NT2/D1 (cell line): ENCODE data around the gene TAAR5.

Experiments
- DNase-seq: peaks from one replicate; pipeline ENCODE4 v3.0.0-alpha.2; 2011; ENCODE audit warnings: low read depth, low spot score
- H3K27me3 ChIP-seq: 2 replicates; pipeline ENCODE4 v1.6.0; 2011; ENCODE audit warnings: mild to moderate bottlenecking; ENCODE audit not compliant: insufficient read length, insufficient read depth
- H3K36me3 ChIP-seq: 2 replicates; pipeline ENCODE4 v1.6.1; 2011; ENCODE audit warnings: mild to moderate bottlenecking, low read length, mixed read lengths; ENCODE audit not compliant: insufficient read depth, insufficient read length
- H3K4me1 ChIP-seq: 2 replicates; pipeline ENCODE4 v1.5.1; 2011; ENCODE audit not compliant: insufficient read depth, insufficient read length
- H3K4me3 ChIP-seq: 2 replicates; pipeline ENCODE4 v1.5.1; 2011; ENCODE audit warnings: low read depth; ENCODE audit not compliant: insufficient read length
- H3K9ac ChIP-seq: 2 replicates; pipeline ENCODE4 v1.6.0; 2011; ENCODE audit warnings: low read depth; ENCODE audit not compliant: insufficient read length
- H3K9me3 ChIP-seq: 2 replicates; pipeline ENCODE4 v1.5.1; 2011; ENCODE audit warnings: mild to moderate bottlenecking, low read length; ENCODE audit not compliant: insufficient read depth
- SUZ12 ChIP-seq: IDR thresholded peaks from 2 replicates; pipeline ENCODE4 v1.6.1; 2011; ENCODE audit not compliant: insufficient read length, insufficient read depth; ENCODE audit errors: extremely low read depth
- YY1 ChIP-seq: IDR thresholded peaks from 2 replicates; pipeline ENCODE4 v1.6.1; 2011; ENCODE audit not compliant: insufficient read length, insufficient read depth
- ZNF274 ChIP-seq: IDR thresholded peaks from 2 replicates; pipeline ENCODE4 v1.6.1; 2011; ENCODE audit warnings: mild to moderate bottlenecking, low read depth, low read length

TAAR5 gene

DNA sequence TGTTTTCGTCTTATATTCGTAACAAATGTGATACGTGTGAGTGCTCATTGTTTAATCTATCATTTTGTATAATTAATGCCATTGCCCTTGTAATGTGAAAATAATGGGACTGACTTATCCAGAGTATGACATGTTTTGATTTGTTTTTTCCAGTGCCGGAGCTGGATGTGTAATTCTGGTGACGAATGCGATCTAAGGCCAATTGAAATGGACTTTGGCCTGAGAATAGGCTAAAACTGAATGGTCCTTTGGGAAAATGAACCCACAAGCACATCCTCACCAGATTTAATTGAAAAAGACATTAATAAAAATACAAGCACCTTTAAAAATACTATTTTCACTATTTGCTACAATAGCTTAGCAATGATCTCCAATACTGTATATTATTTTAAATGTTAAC lies 6.7 kb upstream of the TAAR5 start:
- Histone ChIP-seq H3K4me1 (no peaks in the 10 kb centered on the region), H3K4me3 (no peak overlapping the region), H3K9me3 (no peaks in the 10 kb centered on the region), H3K36me3 (no peaks in the 10 kb centered on the region), H3K9ac (no peak overlapping the region), H3K27me3 (no peaks in the 10 kb centered on the region)
- no peak for TF ChIP-seq SUZ12
- no peak for TF ChIP-seq YY1
- TF ChIP-seq ZNF274 = no peak
- DNase-seq = no peak

DNA sequence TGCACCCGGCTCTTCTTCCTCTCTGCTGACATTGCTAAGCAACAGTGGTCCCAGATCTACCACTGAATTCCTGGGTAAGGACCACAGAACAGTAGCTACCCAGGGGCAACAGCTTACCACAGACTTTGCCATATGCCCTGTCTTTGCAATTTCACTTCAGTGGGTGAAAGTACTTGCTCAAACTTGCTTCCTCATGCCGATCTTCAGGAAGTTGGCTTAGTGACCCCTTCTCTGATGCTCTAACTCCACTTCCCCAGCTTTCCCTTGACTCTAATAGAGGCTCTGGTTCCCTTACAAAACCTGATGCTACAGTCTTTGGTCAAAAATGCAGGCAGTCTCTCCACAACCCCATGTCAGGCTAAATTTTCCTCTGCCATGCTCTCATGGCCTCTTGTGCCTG lies 3.3 kb upstream of the TAAR5 start:
- H3K9me3 ChIP-seq = no peaks in the 10 kb centered on the region
- H3K4me1 ChIP-seq = no peaks in the 10 kb centered on the region
- TF ChIP-seq SUZ12 (no peak), YY1 (no peak), ZNF274 (no peak)
- no peak overlapping the region for H3K4me3 ChIP-seq
- no peak overlapping the region for H3K9ac ChIP-seq
- no peaks in the 10 kb centered on the region for H3K36me3 ChIP-seq
- no peaks in the 10 kb centered on the region for H3K27me3 ChIP-seq
- no peak for DNase-seq

DNA sequence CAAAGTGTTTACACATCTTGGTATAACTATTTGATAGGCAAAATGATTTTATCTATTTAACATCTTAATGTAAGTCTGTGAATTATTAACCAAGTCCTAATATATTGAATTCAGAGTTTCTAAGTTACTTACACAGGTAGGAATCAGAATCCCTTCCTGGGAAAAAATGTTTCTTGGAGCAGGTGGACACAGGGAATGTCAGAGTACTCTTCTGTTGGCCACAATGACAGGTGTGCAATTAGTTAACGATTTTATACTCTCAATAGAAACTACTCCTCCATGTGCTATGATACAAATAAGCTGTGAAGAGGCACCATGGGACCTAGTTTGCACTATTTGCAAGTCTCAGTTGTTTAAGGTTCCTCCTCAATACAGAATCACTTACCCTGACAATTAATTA lies 821 bp upstream of the TAAR5 start:
- H3K27me3 ChIP-seq = no peaks in the 10 kb centered on the region
- no peak overlapping the region for H3K4me3 ChIP-seq
- no peaks in the 10 kb centered on the region for H3K36me3 ChIP-seq
- H3K4me1 ChIP-seq = no peaks in the 10 kb centered on the region
- DNase-seq = no peak
- H3K9me3 ChIP-seq = no peaks in the 10 kb centered on the region
- no peak overlapping the region for H3K9ac ChIP-seq
- TF ChIP-seq YY1 (no peak), ZNF274 (no peak), SUZ12 (no peak)

DNA sequence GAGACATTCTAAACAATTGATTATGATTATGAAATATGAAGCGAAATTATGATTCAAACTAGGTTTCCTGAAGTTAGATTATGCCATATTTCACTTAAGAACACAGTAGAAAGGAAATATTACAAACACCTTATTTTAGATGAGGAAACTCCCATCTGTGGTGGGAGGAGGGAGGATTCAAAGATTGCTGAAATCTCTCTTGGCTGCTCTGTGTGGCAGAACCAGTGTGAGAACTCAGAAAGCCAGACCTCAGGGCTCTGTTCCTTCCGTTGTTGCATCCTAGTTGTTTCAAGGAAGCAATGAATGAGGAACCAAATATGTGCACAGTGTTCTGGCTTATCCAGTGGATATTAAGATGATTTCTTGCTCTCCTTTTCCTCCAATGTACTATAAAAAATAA lies 2.1 kb downstream of the TAAR5 start:
- Histone ChIP-seq H3K36me3 (no peaks in the 10 kb centered on the region), H3K4me3 (no peak overlapping the region), H3K27me3 (no peaks in the 10 kb centered on the region), H3K4me1 (no peaks in the 10 kb centered on the region), H3K9me3 (no peaks in the 10 kb centered on the region), H3K9ac (no peak overlapping the region)
- DNase-seq = no peak
- TF ChIP-seq SUZ12 (no peak), ZNF274 (no peak), YY1 (no peak)

DNA sequence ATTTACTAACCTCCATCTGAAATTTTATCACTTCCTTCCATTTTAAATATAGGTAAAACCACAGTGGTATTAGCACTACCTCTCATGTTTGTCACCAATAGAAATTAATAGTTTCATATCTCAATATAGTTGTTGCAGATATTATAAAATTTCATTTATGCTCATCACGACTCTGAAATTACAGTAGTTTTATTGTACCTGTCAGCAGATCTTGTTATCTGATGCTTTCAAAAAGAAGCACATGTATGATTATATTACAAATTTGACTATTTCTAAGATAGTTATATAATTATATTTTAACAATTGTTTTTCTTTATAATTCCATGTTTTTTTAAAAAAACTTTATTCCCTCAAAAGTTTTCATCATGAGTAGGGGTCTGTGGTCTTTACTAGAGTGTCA lies 4.8 kb downstream of the TAAR5 start:
- TF ChIP-seq SUZ12 = no peak
- no peak for TF ChIP-seq YY1
- no peak for TF ChIP-seq ZNF274

DNA sequence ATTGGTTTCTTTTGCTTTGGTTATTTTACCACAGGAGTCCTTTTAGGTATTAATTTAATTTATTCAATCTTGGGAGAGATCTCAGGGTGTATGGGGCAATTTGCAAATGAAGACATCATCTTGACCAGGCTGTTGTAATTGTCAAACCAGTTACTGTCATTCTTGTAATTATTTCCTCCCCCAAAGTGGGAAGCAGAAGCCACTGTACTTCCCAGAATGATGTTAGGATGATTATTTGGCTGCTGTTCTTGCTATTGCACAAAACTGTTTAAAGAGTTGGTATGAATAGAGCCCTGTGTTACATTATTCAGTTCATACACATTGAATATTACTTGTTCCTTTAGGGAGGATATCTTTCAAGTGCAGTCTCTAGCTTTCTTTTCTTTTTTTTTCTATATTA lies 17.8 kb downstream of the TAAR5 start:
- TF ChIP-seq SUZ12 (no peak), YY1 (no peak), ZNF274 (no peak)
- Histone ChIP-seq H3K4me1 (no peaks in the 10 kb centered on the region), H3K36me3 (no peaks in the 10 kb centered on the region), H3K9me3 (no peaks in the 10 kb centered on the region), H3K4me3 (no peak overlapping the region), H3K27me3 (no peaks in the 10 kb centered on the region), H3K9ac (no peak overlapping the region)
- DNase-seq = no peak

More for the DNA sequence above, 4.8 kb downstream of the TAAR5 start:
- no peaks in the 10 kb centered on the region for H3K27me3 ChIP-seq
- H3K36me3 ChIP-seq = no peaks in the 10 kb centered on the region
- no peak overlapping the region for H3K9ac ChIP-seq
- DNase-seq = no peak
- no peaks in the 10 kb centered on the region for H3K9me3 ChIP-seq
- no peak overlapping the region for H3K4me3 ChIP-seq
- H3K4me1 ChIP-seq = no peaks in the 10 kb centered on the region

DNA sequence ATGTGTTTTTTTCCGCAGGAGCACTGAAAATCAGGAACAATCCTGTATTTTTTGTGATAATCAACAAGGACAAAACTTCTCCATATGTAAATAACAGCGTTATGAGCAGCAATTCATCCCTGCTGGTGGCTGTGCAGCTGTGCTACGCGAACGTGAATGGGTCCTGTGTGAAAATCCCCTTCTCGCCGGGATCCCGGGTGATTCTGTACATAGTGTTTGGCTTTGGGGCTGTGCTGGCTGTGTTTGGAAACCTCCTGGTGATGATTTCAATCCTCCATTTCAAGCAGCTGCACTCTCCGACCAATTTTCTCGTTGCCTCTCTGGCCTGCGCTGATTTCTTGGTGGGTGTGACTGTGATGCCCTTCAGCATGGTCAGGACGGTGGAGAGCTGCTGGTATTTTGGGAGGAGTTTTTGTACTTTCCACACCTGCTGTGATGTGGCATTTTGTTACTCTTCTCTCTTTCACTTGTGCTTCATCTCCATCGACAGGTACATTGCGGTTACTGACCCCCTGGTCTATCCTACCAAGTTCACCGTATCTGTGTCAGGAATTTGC lies 19.2 kb downstream of the TAAR5 start, which contains the start of gene TAAR6:
Gene TAAR6 (plus strand): TSS at position 102 of the 557 bp plus-strand sequence. CDS start 0 bp downstream, at position 102.
- TF ChIP-seq ZNF274 (no peak), SUZ12 (no peak), YY1 (no peak)
- Histone ChIP-seq H3K9ac (no peak within 1 kb of the TSS), H3K27me3 (no peaks in the 10 kb centered on the region), H3K36me3 (no peaks in the 10 kb centered on the region), H3K9me3 (no peaks in the 10 kb centered on the region), H3K4me3 (no peak within 1 kb of the TSS), H3K4me1 (no peaks in the 10 kb centered on the region)
- no peak for DNase-seq
